Sciatic nerve (tissue), 2 donors: Measurements from ENCODE around the gene SPSB3. TPM values are rescaled to one million over a fixed set of nuclear protein-coding genes. Genes with fewer than 3 reads are reported as not detected.
"Not testable (repeated sequence)": the region's sequence is repeated elsewhere in the genome, so short reads cannot be mapped to it uniquely, and the experiment has no call there.

Experiments used
- ATAC-seq: fragments of 200-7000 bp; cut with Tn5 transposase; one replicate; pipeline ENCODE4 v1.9.1; 2020; ENCODE audit warnings: mild to moderate bottlenecking, moderate library complexity
- DNase-seq: peaks from one replicate; pipeline ENCODE4 v3.0.0-alpha.2; 2020; ENCODE audit warnings: low spot score
- intact Hi-C: fragments of 100-400 bp; cut with DNase I; formaldehyde crosslinking; loops from one replicate; pipeline ENCODE4 v1.14.2; 2022
- total RNA-seq: library from RNA; stranded (reverse); fragmentation: NEBNext Ultra II Directional; extraction: Animal tissue kit (Norgen Biotek cat#: 25700); gene quantifications from one replicate; pipeline ENCODE4 v1.2.1, GENCODE V29; 2021
- donor health status: DM: no; HTN: no; CAD: no.
- donor health status: DM: no; HTN: no; CAD: no.

Gene SPSB3
- total RNA-seq, 1 donor from 2014 or later: 35.3 TPM

DNA sequence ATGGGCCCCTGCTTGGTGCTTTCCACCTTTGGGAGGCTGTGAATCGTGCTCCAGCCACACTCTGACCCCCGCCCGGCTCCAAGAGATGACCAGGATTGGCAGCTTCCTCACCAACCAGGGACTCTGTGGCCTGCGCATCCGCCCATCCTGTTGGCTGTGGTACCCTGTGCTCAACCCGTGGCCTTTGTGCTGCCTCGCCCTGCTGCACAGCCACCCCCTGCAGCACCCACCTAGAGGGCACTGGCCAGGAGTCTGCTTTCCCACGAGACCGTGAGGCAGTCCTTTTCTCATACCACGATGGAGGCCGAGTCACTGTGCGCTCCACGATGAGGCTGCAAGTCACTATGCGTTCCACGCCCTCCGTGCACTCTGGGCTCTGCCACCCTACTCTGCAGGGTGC lies 30.4 kb downstream of the SPSB3 start:
- intact Hi-C loops: no loop called here
- ATAC-seq (no peak), DNase-seq (peak; percentile 56)

DNA sequence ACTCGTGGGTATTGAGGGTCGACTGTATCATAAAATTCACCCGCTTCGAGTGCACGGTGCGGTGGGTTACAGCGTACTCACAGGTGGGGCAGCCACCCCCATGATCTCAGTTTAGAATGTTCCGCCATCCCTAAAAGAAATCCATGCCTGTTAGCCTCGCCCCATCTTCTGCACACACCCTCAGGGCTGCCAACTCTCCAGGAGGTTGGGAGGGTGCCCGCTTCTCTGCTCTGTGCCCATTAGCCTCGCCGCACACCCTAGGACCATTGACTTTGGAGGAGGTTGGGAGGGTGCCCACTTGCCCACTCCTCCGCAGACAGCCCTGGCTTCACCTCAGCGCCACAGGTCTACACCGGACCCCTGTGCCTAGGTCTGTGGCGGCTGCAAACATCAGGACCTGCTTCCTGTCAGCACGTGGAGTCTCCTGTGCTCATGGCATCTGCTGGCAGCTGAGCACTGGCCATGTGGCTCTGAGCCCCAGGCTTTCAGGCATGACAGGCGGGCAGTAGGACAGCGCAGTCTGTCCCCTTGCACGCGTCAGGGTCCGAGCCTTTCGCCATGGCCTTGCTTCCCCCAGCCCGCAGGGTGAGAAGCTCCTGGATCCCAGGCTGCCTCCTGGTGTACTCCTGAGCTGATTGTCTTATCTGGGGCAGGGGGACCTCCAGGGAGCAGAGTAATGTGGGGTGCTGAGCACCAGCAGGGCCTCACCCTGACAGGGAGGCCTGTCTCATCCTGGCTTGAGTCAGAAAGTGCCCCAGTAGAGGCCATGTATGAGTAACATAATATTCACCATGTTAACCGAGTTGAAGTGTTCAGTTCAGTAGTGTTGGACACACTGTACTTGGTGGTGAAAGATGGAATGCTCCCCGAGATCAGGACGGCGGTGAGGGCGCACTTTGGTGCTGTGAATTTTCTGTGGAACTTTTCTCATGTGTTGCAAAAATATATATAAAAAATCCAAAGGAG lies 32.9 kb downstream of the SPSB3 start:
- intact Hi-C loops: no loop called here
- ATAC-seq (peak; percentile 8), DNase-seq (peak; percentile 45)

DNA sequence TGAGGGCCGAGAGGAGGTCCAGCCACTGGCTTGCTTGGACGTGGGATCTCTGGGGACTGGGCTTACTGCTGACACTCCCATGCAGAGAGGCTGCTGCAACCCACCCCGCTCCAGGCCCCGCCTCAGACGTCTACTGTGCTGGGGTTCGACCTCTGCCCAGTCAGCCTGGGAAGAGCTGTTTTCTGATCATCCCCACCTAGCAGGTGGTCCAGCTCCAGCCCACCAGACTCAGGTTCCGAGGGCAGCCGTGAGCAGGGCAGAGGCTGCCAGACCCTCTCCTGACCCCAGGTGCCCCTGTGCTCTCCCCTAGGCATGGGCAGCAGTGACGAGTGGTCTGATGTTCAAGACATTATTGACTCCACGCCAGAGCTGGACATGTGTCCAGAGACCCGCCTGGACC lies 34.4 kb downstream of the SPSB3 start:
- peak; percentile 46 for DNase-seq
- no peak for ATAC-seq
- intact Hi-C loops: no loop called here

DNA sequence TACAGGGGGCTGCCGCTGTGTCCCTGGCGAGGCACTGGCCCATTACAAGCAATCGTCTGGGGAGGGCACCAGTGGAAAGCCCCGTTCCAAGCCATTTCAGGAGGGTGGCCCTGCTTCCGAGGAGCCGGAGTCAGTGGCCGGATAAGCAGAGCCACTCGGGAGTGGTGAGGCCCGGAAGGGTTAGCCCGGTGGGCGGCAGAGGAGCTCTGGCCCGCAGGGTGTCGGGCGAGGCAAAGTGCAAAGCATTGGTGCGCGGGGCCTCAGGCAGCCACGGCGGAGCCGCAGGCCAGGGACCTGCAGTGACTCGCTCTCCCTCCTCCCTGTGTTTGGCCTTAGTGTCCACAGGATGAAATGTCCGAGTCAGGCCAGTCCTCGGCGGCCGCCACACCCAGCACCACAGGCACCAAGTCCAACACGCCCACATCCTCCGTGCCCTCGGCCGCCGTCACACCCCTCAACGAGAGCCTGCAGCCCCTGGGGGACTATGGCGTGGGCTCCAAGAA lies 35.6 kb downstream of the SPSB3 start:
- ATAC-seq: no peak
- peak; percentile 57 for DNase-seq
- intact Hi-C loops: no loop called here

DNA sequence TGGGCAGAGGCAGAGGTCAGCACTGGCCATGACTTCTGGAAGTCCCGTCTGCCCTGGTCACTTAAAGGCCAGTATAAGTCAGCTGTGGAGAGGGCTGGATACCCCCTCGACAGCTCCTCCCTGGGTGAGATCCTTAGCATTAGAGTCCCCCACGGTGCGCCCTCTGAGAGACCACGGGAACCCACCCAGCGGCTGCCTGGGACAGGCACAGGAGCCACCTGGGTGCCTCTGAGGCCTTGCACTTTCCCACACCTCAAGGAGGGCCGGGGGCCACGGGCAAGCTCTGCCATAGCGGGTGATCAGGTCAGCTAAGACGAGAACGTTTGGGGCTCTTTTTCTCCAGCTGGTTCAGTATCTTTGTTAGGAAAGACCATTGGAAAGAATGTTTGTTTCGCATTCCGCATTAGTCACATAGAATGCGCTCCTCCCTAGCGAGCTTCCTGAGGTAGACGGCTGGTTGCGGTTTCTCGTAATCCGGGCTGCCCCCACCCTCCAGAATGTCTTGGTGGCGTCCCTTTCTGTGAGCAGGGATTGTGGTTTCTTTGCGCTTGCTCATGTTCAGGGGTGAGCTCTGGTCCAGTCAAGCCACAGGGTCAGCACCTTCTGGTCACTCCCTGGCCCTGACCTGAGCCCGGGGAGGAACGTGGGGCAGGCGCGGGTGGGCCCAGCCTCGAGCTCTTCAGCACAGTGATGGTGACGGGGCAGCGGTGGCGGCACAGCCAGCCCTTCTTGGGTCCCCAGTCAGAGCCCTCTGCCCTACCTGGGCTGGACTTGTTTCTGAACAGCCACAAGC lies 36.3 kb downstream of the SPSB3 start:
- intact Hi-C loops: no loop called here
- ATAC-seq: no peak
- DNase-seq: peak; percentile 47

DNA sequence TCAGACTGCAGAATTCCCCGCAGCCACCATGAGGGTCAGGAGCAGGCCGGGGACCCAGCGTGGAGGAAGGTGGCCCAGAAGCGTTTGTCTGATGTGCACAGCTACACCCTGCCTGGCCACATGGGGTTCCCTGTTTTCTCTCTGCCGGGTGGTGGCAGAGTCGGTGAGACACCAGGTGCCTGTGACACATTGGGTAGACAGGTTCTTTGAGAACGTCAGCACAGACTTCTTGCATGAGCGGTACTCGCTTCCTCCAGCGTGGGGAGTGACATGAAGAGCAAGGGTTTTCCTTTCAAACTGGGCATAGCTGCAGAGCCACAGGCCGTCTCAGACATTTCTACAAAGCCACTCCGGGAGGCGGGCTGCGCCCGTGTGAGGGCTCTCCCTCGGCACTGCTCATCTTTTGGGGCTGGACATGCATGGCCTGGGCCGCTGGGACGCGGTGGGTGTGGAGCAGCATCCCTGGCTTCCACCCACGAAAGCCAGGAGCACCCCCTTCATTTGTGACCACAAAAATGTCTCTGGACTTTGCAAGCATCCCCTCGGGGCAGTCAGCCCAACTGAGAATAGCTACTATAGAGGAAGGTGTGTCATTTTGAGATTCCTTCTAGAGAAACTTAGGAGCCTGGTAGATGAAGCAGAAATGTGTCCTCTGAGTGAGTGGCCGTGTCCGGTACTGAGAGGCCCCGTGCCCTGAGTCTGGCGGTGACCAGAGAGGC lies 37.0 kb downstream of the SPSB3 start:
- intact Hi-C loops: no loop called here
- no peak for ATAC-seq
- DNase-seq: peak; percentile 44

DNA sequence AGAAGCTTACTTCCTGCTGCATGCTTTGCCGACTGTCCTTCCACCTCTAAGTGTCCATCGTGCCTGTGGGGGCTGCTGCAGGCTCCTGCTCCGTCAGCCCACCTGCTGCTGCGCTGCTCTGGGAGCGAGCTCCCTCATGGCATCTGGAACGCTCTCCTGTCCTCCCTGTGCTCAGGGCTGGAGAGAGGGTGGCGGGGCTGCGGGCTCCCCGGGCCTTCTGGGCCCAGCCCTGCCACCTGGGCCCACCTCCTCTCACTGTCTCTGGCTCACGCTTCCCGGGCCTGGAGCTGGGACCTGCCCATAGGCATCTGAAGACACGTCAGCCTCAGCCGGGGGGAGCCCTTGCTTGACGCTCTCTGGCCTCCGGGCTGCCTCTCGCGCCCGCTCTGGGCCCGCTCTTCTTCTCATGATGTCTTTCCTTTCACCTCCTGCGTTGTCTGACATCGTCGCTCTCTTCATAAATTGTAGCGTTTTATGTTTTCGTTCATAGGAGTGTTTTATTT lies 38.0 kb downstream of the SPSB3 start:
- ATAC-seq: no peak
- intact Hi-C loops: no loop called here
- peak; percentile 41 for DNase-seq

DNA sequence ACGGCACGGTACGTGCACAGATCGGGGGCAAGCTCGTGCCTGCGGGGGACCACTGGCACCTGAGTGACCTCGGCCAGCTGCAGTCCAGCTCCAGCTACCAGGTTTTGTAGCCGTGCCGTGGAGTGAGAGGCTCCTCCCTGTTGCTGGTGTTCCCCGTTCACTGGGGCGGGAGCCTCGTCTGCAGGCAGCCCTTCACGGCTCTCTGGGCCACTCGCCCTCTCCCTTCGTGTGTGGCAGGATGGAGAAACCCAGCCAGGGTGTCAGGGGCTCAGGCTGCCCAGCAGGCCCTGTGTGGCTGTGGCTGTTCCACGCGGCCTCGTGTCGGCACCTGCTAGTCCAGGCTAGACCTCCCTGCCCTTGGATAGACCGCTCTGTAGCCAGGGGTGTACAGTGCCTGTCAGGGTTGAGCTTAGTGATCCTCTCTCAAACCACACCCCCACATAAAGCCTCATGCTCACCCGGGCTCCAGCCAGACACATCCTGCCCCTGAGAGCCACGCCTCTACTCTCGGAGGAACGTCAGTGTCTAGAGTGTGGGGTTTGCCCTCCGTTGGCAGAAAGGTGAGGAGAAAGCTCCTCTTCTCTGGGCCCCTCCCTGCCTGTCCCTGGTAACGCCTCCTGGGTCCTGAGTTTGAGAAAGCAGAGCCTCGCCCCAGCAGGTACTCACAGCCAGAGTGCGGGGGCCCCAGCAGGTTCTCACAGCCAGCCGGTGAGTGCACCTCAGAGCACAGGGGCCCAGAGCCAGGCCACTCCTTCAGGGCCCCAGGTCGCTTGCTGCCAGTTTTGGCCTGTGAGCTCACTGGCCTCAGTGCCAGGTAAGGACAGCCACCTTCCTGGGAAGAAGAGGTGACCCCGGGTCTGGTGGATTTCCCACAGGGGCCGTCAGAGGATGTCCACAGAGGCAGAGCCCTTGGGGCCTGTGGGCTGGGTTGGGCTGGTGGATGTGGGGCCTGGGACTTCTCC lies 38.7 kb downstream of the SPSB3 start:
- intact Hi-C loops: no loop called here

DNA sequence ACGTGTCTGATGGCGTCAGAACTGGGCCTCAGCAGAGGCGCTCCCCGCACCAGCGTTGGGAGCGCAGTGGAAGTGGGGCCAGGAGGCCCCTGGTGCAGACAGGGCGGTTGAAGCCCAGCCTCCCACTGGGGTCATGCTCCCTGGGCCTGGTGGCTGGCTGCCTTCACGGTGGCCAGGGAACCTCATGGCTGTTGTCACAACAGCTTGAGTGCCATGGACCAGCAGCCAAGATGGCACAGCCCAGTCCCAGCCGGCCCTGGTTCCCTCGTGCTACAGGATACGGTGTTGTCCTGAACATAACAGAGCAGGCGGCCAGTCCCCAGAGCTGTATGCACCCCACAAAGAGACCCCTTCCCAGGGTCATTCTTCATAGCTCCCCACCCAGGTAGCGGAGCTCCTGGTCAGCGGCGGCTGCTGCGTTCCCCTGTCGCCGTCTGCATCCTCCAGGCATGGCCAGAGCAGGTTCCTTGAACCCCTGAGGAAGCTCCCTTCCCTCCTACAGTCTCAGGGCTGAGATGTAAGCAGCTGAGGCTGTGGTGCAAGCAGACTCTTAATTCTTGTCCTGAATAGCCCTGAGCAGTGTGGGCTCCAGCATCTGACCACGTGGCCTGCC lies 40.7 kb downstream of the SPSB3 start:
- ATAC-seq (peak; percentile 22), DNase-seq (peak; percentile 49)
- intact Hi-C loops: no loop called here

More for the DNA sequence above, 38.7 kb downstream of the SPSB3 start:
- DNase-seq (peak; percentile 54), ATAC-seq (no peak)

DNA sequence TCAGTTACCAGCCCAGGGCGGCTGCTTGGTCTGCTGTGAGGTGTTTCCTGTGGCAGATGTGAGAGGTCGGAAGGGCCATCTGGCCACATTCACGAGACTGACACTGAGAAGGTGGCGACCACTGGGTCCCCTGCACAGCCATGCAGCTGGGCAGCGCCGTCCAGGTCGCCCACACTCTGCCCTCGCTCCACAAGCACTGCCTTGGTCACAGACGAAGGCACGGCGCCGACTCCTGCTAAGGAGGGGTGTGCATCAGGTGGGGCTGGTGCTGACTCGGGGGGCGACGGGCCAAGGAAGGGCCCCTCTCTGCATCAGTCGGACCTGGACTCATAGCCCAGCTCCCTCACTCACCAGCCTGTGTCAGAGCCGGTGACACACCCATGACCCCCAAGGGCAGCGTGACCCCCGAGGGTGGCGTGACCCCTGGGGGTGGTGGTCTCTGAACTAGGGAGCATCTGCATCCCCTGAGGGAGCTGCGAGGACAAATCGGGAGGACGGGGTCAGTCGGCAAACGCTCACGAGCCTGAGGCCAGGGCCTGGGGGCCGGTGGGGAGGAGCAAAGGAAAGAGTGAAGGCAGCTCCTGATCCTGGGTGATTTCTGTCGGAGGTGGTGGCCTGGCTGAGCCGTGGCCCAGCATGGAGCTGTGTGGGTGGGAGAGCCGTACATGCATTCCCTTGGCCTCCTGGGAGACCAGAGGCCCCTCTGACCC lies 41.4 kb downstream of the SPSB3 start:
- DNase-seq (peak; percentile 53), ATAC-seq (peak; percentile 10)
- intact Hi-C loops: no loop called here

DNA sequence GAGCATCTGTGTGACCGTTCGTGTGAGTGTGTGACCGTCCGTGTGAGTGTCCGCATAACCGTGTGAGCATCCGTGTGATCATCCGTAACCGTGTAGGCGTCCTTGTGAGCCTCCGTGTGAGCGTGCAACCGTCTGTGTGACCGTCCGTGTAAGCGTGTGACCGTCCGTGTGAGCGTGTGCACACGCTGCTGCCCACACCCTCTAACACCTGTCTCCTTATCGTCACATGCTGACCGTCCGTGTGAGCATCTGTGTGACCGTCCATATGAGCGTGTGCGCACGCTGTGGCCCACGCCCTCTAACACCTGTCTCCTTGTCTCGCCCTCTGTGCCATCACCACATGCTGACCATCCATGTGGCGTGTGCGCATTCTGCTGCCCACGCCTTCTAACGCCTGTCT lies 42.1 kb downstream of the SPSB3 start:
- intact Hi-C loops: no loop called here
- ATAC-seq: no peak
- DNase-seq: no peak

DNA sequence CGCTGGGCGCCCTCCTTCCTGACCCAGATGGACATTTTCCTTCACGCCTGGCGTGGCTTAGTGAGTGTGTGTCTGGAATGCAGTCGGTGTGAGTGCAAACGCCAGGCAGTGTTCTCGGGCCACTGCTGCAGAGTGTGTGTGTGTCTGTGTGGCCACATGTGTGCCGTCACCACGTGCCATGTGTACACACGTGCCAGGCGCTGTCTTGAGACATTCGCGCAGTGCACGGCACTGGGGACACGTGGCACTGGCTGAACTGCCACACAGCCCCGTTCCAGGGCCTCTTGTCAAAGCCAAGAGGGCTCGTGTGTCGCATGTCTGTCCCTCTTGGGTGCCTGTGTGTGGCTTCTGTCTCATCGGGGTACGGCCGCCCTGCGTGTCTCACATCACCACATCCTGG lies 47.6 kb downstream of the SPSB3 start:
- no peak for ATAC-seq
- no peak for DNase-seq
- intact Hi-C loops: no loop called here

DNA sequence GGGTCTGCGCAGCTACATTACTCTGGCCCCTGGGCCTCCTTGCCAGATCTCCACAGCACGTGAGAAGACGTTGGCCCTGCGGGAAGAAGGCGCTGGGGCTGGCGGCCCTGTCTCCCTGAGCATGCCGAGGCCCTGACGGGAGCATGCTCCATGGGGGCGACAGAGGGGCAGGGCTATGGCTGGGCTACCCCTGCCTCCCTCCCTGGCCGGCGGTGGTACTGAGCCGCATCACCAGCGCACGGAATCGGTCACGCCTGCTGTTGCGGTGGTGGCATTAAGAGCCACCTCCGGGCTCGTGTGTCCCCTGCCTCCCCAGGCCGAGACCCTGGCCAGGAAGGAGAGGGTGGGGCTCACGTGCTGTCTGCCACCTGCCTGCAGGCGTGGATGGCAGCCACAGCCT lies 48.2 kb downstream of the SPSB3 start:
- intact Hi-C loops: no loop called here
- peak; percentile 20 for ATAC-seq
- DNase-seq: peak; percentile 53

DNA sequence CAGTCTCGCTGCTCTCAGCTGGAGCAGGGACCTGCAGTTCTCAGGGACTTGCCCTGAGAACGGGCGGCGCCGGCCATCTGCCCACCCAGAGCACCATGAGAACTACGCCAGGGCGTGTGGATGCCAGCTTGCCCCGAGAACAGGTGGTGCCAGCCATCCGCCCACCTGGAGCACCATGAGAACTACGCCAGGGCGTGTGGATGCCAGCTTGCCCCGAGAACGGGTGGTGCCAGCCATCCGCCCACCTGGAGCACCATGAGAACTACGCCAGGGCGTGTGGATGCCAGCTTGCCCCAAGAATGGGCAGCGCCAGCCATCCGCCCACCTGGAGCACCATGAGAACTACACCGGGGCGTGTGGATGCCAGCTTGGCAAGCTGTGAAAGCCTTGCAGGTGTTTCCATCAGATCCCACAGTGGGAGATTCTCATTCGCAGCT lies 49.8 kb downstream of the SPSB3 start:
- peak; percentile 38 for DNase-seq
- intact Hi-C loops, ATAC-seq: not testable (repeated sequence)

DNA sequence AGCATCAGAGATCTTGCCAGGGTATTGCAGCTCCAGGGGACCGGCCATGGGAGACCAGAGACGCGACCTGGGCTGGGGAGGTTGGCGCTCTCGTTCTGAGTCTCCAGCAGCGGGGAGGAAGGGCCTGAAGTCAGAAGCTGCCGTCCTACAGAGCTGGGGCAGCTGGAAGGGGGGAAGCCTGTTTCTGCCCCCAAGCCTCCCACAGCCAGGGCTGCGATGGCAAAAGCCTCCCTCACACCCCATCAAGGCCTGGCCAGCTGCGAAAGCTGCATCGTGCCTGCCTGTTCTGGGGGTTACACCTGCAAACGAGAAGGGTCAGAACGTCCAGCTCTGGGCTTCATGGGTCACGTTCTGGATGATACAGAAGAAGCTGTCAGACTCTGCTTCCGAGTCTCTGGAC lies 50.3 kb downstream of the SPSB3 start:
- DNase-seq (no peak), ATAC-seq (no peak)
- intact Hi-C loops: no loop called here

DNA sequence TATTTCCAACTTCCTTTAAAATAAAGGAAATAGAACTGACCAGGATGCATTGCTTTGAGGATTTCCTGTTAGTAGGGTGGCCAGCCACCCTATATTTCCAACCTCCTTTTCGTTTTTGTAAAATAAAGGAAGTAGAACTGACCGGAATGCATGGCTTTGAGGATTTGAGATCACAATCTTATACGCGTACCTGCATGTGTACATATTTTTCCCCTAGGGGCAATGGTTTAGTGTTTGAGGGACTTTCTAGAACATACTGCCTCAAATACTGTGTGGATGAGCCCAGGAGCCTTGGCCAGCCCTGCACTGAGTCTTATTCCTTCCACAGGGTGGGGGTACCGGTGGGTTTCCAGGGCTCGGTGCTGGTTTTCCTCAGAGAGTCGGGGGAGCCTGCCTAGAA lies 50.8 kb downstream of the SPSB3 start:
- ATAC-seq (no peak), DNase-seq (no peak)
- intact Hi-C loops: no loop called here

DNA sequence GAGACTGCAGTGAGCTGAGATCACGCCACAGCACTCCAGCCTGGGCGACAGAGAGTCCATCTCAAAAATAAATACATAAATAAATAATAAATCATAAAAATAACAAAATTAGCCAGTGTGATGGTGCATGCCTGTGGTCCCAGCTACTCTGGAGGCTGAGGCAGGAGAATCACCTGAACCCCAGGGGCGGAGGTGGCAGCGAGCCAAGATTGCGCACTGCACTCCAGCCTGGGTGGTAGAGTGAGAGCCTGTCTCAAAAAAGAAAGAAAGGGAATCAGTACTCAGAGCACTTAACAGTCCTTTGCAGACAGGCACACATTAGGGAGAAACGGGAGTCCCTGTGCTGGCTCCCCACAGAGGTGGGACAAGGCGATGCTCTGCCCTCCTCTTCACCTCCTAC lies 51.3 kb downstream of the SPSB3 start:
- DNase-seq (no peak), ATAC-seq (no peak)
- intact Hi-C loops: no loop called here
